Coronary artery (tissue), 2 donors: ENCODE measurements around the gene LPP.

Experiments
- DNase-seq: peaks from one replicate; pipeline ENCODE4 v3.0.0-alpha.2; 2017; ENCODE audit warnings: low spot score
- H3K27ac ChIP-seq, 2 donors: fragments of 200-600 bp; sonication (generic); one replicate each; pipeline ENCODE4 v1.5.1; 2016 to 2019
- H3K4me3 ChIP-seq: fragments of 200-600 bp; sonication (generic); 2 replicates; pipeline ENCODE4 v1.5.1; 2016; ENCODE audit warnings: mild to moderate bottlenecking, moderate library complexity
- TF ChIP-seq, protein P1 (sequence below): fragments of 200-600 bp; sonication (generic); IDR thresholded peaks from one replicate; pipeline ENCODE4 v1.5.1; 2019; ENCODE audit warnings: antibody characterized with exemption

The LPP gene

GRCh38 chr3:188807006-188807405 is 653.0 kb downstream of the LPP start:
- DNase-seq = no peak
- Histone ChIP-seq H3K4me3 (no peak overlapping the region), H3K27ac (no peak overlapping the region)
- TF ChIP-seq, protein P1, sequence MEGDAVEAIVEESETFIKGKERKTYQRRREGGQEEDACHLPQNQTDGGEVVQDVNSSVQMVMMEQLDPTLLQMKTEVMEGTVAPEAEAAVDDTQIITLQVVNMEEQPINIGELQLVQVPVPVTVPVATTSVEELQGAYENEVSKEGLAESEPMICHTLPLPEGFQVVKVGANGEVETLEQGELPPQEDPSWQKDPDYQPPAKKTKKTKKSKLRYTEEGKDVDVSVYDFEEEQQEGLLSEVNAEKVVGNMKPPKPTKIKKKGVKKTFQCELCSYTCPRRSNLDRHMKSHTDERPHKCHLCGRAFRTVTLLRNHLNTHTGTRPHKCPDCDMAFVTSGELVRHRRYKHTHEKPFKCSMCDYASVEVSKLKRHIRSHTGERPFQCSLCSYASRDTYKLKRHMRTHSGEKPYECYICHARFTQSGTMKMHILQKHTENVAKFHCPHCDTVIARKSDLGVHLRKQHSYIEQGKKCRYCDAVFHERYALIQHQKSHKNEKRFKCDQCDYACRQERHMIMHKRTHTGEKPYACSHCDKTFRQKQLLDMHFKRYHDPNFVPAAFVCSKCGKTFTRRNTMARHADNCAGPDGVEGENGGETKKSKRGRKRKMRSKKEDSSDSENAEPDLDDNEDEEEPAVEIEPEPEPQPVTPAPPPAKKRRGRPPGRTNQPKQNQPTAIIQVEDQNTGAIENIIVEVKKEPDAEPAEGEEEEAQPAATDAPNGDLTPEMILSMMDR = no peak

DNA sequence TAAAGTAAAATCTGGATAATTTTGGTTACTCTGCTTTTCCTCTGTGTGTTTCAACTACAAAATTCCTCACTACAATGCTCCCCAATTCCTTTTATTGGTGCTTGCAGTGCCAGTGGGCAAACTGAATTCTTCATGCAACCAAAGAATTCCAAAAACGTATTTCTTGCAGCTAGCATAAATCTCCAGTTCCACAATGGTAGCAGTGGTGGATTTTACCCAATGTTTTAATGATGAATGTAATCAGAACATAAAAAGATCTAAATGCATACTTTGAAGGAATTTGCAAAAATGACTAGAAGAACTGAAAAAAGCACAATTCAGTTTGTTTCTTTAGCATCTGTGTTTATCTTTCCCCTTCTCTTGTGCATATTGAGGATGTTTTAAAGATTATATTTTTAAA is 658.2 kb downstream of the LPP start:
- H3K4me3 ChIP-seq = no peak overlapping the region
- no peak for DNase-seq
- H3K27ac ChIP-seq = no peak overlapping the region
- TF ChIP-seq, protein P1 = no peak

GRCh38 chr3:188814581-188814980 is 660.6 kb downstream of the LPP start:
- DNase-seq = no peak
- TF ChIP-seq, protein P1 = no peak
- Histone ChIP-seq H3K27ac (no peak overlapping the region), H3K4me3 (no peak overlapping the region)

GRCh38 chr3:188817103-188817934 is 663.4 kb downstream of the LPP start:
- Histone ChIP-seq H3K4me3 (no peak overlapping the region), H3K27ac (no peak overlapping the region)
- no peak for DNase-seq
- TF ChIP-seq, protein P1 = no peak

DNA sequence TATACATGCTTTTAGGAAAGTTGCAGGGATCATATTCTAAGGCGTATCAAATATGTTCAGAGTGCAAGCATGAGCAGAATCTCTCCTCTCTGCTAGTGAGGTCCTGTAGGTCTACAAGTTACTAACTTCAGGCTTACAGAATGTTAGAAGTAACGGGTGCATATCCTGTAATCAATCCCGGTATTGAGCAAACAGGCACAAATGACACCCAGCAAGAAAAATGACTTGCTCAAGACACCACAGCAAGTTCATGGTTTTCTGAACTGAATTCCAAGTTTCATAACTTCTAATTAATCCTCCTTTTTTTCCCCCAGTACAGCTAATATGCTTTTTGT is 663.9 kb downstream of the LPP start:
- H3K4me3 ChIP-seq = no peak overlapping the region
- TF ChIP-seq, protein P1 = no peak
- H3K27ac ChIP-seq = no peak overlapping the region
- DNase-seq = no peak

DNA sequence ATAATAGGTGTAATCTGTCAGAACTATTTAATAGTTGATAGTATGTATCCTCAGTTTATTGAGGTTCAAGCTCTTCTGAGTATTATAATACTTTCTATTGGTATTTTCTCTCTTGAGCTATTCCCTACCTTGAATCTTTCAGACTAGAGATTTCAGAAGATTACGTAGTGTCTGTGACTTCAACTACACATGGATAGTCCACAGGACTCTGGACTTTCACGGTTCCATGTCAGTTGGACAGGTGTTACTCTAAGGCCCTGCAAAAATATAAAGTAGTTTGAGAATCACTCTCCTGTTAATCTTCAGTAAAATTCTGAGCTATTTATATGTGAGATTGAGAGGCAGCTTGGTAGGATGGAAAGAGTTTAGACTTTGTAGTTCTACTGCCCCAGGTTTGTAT is 664.3 kb downstream of the LPP start:
- no peak overlapping the region for H3K4me3 ChIP-seq
- TF ChIP-seq, protein P1 = no peak
- no peak overlapping the region for H3K27ac ChIP-seq
- DNase-seq = no peak

DNA sequence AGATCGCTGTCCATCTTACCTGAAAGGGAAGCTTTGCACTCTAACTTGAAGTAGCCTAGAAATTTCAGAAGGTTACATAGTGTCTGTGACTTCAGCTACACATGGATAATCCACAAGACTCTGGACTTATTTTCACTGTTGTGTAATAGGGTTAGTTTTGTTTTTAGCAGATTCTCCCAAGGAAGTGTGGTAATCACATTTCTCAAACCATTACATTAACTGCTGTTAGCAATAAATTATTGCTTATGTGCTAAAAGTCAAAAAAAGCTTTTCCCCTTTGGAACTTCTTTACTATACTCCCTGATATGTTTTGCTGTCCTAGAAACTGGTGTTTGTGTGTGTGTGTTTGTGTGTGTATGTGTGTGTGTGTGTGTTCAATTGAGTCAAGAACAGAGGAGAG is 666.0 kb downstream of the LPP start:
- DNase-seq = no peak
- peak overlapping the region in 1 of 2 donors; percentile 58 for H3K27ac ChIP-seq
- TF ChIP-seq, protein P1 = no peak
- H3K4me3 ChIP-seq = no peak overlapping the region
